NCI-H1694 (cell line): ENCODE measurements around the gene TMEM231.
A peak's percentile ranks its signal among the peaks of the same experiment; 100 is the strongest.
"Not testable (repeated sequence)": the region's sequence is repeated elsewhere in the genome, so short reads cannot be mapped to it uniquely, and the experiment has no call there.

Experiments used
- DNase-seq: peaks from one replicate; lab custom pipeline; 2025; lab: John Stamatoyannopoulos, UW

The TMEM231 gene, protein sequence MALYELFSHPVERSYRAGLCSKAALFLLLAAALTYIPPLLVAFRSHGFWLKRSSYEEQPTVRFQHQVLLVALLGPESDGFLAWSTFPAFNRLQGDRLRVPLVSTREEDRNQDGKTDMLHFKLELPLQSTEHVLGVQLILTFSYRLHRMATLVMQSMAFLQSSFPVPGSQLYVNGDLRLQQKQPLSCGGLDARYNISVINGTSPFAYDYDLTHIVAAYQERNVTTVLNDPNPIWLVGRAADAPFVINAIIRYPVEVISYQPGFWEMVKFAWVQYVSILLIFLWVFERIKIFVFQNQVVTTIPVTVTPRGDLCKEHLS

DNA sequence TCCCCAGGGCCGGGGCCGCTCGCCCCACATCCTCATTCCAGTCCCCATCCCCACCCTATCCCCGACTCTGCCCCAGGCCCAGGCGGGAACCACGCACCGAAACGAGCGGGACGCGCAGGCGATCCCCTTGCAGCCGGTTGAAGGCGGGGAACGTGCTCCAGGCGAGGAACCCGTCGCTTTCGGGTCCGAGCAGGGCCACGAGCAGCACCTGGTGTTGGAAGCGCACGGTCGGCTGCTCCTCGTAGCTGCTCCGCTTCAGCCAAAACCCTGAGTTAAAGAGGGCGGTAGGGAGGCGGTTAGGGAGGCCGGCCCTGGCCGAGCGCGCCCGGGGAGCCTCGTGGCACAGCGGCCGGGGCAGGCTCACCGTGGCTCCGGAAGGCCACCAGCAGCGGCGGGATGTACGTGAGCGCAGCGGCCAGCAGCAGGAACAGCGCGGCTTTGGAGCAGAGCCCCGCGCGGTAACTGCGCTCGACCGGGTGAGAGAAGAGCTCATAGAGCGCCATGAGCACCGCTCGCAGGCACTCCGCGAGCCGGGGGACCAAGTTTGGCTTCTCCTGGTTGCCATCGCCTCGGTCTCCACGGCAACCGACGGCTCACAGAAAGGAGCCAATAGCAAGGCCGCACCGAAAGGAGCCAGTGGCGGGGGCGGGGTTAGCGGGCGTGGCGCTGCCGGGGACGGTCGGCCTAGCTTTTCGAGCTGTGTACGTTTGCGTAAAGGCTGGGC lies at the start of gene TMEM231:
TMEM231 (minus strand) TSS at position 546 of the 724 bp plus-strand sequence; CDS start at position 503, 43 bp downstream.
- peak; percentile 84 for DNase-seq

DNA sequence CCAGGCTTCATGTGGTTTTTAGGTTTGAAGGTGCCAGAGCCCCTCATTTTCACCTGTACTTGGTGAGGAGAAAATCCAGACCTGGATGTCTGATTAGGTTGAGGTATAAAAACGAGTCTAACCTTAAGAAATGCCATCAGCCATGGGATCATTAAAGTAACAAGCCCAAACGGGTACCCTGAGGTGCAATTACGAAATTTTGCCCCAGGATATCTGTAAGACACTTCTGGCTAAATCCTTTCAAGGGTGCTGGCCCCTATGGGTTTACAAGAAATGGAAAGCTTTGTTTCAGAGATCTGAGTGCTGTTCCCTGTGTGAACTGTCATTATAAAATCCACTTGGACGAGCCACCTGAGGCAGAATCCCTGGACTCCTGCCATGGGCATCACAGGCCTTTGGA lies 47.2 kb upstream of the TMEM231 start:
- DNase-seq = no peak

DNA sequence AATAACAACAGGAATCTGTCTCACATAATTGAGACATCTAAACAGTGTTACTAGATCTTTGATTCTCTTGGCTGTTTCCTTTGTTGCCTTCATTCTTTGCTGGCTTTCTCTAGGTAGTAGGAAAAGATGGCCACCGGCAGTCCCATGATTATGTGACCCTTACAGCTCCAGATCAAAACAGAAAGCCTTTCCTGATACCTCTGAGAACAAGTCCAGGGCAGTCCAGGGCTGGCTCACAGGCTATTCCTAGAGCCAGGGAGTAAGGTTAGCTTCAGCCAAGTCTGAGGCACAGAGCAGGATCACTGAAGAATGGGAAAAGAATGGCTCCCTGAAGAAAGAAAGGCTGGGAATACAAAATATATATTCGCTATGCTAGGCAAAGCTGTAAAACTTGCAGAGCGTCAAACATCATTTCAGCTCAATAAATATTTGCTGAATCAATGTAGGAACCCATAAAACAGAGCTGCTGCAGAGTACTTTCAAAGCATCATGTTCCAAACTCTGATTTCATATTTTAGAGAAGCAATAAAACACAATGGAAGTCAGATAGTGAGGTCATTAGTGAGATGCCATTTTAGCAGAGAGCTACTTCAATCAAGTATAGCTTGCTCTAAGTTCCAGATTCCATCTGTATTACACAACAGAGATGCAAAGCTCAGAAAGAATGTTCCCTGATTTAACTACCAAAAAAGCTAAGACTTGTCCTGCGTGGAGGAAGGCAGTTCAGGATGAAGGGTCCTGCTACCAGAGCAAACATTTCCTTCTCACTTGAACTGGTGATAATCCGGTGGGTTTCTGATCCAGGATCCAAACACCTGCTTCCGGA lies 43.6 kb upstream of the TMEM231 start:
- no peak for DNase-seq

DNA sequence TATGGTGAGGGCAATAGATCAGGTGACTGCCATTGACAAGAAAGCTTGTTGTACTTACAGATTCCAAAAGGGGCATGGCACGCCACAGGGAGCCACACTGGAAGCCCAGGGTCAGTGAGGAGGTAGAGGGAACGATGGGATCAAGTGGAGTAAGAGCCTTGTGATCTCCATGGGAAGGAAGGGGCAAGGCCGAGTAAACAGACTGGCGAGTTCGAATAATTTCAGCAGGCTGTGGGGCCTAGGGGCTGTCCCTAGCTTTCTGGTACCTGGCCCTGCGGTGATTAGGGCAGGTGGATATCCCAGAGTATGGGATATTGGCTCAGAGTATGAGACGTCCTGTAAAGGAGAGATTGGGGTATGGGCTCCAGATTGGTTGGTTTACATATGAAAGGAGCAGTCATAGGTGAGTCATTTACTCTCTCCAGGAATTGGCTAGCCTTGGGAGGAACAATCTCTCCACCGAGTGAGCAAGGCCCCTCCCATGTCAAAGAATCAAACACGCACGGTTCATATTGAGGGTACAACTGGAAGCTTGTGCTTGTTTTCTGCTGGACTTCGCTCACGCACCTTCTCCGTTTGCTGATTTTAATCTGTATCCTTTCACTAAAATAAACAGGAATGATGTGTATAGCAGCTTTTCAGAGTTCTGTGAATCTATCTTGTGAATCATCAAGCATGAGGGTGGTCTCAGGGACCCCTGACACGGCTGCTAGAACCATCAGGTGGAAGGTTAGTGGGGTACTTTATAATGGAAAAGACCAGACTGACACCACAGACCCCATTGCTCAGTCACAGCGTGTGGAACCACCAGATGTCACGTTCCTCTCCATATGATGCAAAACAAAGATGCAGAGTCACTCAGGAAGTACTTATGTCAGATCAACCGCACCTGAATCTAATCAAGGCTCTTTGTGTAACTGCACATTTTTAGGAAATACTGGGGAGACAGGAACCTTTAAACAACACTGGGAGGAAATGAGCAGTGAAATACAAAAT lies 38.1 kb upstream of the TMEM231 start:
- DNase-seq = no peak

DNA sequence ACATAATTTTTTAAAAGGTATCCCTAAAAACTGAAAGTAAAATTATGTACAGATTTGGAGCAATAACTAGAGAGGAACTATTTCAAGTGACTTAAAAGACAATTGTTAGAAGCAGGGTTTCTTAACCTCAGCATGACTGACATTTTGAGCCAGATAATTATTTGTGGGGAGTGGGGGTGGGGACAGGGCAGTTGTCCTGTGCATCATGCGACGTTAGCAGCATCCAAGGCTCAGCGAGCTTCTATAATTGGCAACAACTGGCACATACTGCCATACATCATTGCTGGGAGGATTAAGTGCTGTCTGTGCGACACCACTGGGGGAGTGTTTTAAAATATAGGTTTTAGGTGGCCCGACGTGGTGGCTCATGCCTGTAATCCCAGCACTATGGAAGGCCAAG lies 37.3 kb upstream of the TMEM231 start:
- no peak for DNase-seq

DNA sequence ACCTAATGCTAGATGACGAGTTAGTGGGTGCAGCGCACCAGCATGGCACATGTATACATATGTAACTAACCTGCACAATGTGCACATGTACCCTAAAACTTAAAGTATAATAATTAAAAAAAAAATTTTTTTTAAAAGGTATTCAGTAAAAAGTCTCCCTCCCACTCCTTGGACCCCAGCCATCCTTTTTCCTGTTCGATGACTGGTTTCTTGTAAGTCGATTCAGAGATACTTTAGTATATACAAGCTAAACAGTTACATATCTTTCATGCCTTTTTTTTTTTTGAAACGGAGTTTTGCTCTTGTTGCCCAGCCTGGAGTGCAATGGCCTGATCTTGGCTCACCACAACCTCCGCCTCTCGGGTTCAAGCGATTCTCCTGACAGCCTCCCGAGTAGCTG lies 35.9 kb upstream of the TMEM231 start:
- not testable (repeated sequence) for DNase-seq

DNA sequence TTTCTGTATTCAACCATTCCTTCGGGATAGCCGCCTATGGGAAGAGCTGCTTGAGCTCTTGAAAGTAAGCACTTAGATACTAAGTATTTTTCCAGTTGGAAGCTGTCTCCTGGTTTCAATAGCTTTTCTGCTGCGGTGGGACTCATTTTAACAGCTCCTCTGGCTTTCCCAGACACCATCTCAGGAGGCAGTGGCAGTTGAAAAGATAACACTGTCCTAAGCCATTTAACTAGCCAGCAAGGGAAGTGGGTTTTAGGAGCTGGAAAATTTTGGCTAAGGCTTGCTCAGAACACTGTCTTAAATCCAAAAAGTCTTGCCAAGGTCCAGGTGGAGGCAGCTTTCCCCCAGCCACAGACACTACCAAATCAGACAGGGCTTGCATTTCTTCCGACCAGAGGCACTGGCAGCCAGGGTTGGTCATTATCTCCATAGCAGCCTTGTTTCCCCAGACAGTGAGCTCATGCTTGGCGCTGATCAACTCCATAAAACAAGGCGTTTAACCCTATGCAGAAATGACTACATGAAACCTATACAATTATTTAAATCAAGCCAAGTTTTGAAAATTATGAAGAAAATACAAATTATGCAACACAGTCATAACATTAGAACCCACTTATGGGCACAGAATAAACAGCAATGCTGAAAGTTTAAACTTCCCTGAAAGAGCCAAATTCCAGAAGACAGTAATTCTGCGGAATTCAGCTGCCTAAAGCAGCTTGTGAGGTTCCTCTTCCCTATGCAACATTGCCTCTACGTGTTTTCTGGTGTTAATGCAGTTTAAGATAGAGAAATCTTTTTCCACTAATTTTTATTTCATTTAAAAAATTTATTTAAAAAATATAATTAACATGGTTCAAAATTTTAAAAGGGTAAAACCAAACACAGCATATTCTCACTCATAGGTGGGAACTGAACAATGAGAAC lies 35.1 kb upstream of the TMEM231 start:
- no peak for DNase-seq

DNA sequence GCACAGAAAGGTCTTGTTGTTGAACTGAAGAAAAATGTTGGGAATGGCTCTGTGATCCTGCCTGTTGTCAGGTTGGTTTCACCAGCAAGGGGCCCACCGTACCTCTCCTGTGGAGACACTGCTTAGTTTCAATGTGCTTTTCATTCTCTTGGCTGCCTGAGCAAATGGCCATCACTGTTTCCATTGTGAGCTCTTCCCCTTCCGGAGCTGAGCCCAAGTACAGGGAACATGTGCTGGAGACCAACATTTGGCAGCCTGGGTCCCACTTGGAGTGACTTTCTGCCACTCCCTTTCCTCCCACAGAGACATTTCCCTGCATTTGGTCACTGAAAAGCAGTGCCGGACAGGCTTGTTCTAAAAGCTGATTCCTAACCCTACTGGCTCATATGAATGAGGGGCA lies 33.3 kb upstream of the TMEM231 start:
- DNase-seq = no peak

DNA sequence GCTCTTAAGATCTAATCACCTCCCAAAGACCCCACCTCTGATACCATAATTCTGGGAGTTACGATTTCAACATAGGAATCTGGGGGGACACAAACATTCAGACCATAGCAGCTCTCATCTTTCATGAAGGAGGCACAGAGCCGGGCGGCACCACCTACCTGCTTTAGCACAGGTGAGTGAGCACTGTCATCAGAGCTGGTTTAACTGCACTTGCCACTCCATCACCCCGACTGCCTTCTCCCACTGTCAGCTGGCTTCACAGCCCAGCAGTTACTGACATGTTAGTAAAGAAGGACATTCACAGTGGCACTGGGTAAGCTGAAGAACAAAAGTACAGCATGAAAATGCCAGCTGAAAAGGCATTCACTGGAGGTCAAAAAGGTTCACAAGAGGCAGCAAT lies 32.7 kb upstream of the TMEM231 start:
- DNase-seq = no peak

DNA sequence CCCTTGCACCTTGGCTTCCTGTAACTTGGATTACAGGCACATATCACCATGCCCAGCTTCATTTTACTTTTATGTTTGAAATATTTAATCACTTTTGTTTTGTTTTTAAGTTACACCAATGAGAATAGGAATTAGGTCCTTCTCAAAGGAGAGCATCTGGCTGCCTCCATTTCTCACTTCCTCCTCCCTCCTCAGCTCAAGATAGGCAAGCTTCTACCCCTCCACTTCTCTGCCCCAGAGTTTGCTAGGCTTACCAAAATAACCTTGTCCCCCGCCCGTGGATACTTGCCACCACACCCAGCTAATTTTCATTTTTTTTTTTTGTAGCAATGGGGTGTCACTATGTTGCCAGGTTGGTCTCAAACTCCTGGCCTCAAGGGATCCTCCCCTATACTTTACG lies 28.1 kb upstream of the TMEM231 start:
- no peak for DNase-seq

DNA sequence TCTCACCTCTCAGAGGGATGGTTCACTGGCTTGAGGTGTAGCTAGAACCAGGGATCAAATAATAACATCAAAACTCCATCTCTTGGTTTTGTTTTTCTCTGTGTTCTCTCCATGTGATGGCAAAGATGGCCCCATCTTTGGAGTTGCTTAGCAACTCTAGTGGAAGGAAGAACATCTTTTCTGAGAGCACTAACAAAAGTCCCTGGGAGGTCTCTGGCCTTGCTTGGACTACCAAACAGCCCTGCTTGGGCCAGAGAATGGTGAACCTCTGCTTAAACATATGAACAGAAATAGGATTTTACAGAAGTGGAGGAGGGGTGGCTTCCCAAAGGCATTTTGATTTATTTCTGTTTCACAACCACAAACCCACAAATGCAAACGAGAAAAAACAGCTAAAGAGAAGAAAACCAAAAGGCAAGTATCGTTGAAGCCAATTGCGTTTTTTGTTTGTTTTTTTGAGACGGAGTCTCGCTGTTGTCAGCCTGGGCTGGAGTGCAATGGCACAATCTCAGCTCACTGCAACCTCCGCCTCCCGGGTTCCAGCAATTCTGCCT lies 23.3 kb upstream of the TMEM231 start:
- DNase-seq = no peak

DNA sequence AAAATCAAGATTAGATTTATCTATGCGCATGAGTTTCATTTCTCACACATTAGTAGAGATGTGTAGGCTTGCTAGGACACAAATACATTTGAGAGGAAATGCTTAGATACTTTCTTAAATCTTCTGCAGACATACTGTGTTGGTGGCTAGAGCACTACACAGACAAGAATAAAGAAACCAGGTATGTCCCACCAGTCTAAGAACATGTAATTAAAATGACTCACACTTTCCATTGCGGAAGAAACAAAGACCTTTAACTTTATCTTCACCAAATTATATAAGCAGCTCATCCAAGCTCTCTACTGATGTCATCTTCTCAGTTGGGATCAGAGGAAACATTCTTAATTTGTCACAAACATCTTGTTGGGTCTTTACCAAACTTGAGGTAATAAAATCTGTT lies 22.7 kb upstream of the TMEM231 start:
- DNase-seq = no peak

DNA sequence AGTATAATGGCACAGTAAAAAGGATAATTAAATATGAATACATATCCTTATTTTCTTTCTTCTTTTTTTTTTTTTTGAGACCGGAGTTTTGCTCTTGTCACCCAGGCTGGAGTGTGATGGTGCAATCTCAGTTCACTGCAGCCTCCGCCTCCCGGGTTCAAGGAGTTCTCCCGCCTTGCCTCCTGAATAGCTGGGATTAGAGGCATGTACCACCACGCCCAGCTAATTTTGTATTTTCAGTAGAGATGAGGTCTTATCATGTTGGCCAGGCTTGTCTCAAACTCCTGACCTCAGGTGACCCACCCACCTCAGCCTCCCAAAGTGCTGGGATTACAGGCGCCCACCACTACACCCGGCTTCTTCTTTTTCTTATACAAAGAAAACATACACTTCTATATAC lies 22.2 kb upstream of the TMEM231 start:
- no peak for DNase-seq

DNA sequence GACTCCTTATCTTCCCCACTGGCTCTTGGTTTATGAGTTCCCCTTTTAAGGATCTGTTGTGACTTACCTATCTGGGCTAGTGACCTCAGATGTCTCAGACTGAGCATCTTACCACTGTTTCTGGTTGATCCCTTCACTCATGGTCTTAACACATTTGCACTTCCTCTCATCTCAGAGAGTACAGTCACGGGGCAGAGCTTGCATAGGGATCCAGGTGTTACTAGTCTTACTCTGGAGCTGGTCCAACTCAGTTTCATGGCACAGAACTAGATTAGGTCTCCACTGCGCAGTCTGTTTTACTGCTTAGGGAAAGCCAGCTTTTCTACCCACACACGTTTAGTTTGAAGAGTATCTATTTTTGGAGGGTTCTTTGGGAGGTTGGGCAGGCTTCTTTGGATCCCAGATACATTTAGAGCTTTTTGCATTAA lies 20.3 kb upstream of the TMEM231 start:
- DNase-seq = no peak

DNA sequence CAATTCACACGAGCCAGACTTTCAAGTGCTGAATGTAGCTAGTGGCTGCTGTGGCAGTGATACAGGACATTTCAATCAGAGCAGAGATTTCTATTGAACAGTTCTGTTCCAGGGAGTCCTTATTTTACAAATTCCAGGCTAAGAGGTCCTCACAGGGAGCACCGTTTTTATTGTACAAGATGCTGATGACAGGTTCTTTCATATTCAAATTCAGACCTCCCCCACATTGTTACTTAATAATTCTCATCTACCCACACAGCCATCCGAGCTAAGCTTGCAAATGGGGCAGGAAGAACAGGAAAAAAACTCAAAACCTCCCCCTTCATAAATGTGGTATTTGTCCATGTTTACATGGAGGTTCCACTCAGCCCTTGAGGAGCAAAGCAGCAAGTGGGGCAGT lies 19.9 kb upstream of the TMEM231 start:
- no peak for DNase-seq

DNA sequence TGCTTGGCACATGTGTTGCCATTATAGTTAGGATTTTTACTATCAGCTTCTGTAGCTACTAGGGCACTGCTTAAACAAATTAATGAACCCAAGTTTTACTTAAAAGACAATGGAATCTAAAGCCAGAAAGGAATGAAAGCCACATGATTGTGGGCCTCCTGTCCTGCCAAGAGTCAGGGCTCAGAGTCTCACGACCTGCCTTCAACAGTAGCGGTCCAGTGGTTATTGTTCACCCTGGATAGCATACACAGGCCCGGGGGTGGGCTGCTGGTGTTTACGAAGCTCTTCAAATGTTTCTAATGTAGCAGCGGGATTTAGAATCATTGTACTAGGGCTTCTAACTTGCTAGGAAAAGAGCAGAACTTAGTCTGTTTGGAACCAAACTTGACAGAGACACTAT lies 17.9 kb upstream of the TMEM231 start:
- no peak for DNase-seq

DNA sequence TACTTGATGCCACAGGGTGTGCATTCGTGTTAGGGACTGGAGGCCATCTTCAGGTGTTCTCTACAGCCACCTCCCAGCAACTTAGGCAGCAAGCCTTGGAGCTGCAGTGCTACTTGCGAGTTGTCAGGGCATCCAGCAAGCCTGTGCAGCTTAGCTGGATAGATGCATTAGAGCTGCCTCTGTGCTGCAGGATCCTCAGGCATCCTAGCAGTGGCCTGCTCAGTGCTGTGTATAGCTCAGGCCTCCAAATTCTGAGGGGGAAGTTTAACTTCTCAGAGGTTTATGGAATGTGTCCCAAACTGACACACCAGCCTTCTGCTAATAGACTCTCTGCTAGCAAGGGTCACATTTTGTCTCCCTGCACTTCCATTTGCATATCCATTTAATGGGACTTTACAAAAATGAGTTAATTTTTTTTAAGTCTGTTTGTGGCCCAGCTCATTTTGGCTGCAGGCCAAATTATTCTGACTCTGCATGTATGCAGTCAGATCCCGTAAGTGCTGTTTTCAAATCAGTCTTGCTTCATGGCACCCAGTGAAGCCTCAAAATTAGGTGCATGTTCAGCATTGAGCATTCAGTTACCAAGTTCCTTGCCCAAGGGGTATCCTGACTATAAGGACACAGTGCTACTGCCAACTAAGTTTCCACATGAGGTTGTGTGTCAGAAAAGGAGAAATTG lies 17.0 kb upstream of the TMEM231 start:
- no peak for DNase-seq

DNA sequence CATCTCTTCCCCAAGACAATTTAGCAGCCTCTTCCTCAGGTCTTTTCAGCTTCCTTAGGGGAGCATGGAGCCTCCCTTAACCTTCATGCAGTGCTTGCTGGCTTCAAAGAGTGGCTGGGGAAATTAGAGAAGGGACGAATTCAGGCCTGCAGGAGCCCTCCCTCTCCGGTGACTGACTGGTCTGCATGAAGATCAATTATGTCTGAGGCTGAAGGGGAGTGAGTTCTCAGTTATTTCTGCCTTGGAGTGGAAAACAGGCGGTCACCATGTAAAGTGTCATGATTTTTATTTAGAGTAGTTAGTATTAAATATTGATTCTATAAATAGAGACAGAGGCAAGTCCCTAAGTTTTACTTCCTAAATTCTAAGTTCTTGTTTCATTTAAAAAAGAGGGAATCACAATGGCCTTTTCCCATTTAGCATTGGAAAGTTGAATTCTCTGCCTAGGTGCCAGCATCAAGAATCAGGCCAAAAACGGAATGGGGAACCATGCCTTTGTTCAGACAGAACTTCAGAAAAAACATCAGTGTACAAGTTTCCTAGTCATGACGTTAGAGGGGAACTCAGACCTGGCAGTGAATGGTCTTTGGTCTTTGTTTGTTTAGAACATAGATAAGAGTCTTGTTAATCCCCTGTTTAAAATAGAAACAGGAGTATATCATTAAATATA lies 14.5 kb upstream of the TMEM231 start:
- no peak for DNase-seq

DNA sequence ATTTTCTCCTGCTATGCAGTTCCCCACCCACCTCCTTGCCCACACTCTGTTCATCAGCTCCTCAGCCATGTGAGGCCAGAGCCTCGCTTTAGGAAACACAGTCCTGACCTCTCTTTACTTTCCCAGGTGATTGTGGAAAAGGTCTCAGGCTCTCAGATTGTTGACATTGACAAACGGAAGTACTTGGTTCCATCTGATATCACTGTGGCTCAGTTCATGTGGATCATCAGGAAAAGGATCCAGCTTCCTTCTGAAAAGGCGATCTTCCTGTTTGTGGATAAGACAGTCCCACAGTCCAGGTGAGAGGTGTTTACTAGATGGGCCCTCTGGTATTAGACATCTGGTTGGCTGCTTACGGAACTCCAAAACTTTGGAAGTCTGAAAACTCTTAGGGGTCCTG lies 11.9 kb upstream of the TMEM231 start:
- no peak for DNase-seq
